ENCODE results near the gene AUTS2. TPM values are rescaled to one million over a fixed set of nuclear protein-coding genes. Genes with fewer than 3 reads are reported as not detected.

The AUTS2 gene
- polyA plus RNA-seq, 1 donor from 2014 or later, result 97.3 TPM

- peaks cover 40% of the 10 kb centered on the region for H4K20me1 ChIP-seq (ENCODE audit: insufficient read depth)
- H3K9ac ChIP-seq (ENCODE audit: low read length), result no peak overlapping the region
- peaks cover 6% of the 10 kb centered on the region for H3F3A ChIP-seq (ENCODE audit: insufficient read depth, low read length, poor library complexity, severe bottlenecking)
- H3K9me2 ChIP-seq (ENCODE audit: insufficient read depth, low read length), result no peaks in the 10 kb centered on the region
- H3K4me2 ChIP-seq (ENCODE audit: low read length), result no peak overlapping the region
- H3K9me3 ChIP-seq (ENCODE audit: low read length), result no peaks in the 10 kb centered on the region
- no peaks in the 10 kb centered on the region for H3K27me3 ChIP-seq (ENCODE audit: insufficient read depth, low read depth, low read length)
- H3K27ac ChIP-seq (ENCODE audit: low read length), result no peak overlapping the region
- no peak overlapping the region for H2AFZ ChIP-seq (ENCODE audit: low read depth, low read length)
- no peak for TF ChIP-seq EZH2 (IDR thresholded peaks at IDR 0.05; ENCODE audit: borderline replicate concordance, insufficient read depth, low read length, poor library complexity, severe bottlenecking)
- TF ChIP-seq, protein P1, sequence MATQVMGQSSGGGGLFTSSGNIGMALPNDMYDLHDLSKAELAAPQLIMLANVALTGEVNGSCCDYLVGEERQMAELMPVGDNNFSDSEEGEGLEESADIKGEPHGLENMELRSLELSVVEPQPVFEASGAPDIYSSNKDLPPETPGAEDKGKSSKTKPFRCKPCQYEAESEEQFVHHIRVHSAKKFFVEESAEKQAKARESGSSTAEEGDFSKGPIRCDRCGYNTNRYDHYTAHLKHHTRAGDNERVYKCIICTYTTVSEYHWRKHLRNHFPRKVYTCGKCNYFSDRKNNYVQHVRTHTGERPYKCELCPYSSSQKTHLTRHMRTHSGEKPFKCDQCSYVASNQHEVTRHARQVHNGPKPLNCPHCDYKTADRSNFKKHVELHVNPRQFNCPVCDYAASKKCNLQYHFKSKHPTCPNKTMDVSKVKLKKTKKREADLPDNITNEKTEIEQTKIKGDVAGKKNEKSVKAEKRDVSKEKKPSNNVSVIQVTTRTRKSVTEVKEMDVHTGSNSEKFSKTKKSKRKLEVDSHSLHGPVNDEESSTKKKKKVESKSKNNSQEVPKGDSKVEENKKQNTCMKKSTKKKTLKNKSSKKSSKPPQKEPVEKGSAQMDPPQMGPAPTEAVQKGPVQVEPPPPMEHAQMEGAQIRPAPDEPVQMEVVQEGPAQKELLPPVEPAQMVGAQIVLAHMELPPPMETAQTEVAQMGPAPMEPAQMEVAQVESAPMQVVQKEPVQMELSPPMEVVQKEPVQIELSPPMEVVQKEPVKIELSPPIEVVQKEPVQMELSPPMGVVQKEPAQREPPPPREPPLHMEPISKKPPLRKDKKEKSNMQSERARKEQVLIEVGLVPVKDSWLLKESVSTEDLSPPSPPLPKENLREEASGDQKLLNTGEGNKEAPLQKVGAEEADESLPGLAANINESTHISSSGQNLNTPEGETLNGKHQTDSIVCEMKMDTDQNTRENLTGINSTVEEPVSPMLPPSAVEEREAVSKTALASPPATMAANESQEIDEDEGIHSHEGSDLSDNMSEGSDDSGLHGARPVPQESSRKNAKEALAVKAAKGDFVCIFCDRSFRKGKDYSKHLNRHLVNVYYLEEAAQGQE (IDR thresholded peaks at IDR 0.05; ENCODE audit: borderline replicate concordance), result no peak
- TF ChIP-seq TAF1 (IDR thresholded peaks at IDR 0.05; ENCODE audit: low read depth), result no peak
- no peak for TF ChIP-seq RAD21 (conservative IDR thresholded peaks at IDR 0.05)
- no peak for TF ChIP-seq CTCF (IDR thresholded peaks at IDR 0.05; ENCODE audit: poor library complexity, severe bottlenecking)
- no peak for TF ChIP-seq POLR2AphosphoS5 (IDR thresholded peaks at IDR 0.05)
- TF ChIP-seq EP300 (conservative IDR thresholded peaks at IDR 0.05; ENCODE audit: poor library complexity, severe bottlenecking), result no peak
- no peak for TF ChIP-seq SMC3 (conservative IDR thresholded peaks at IDR 0.05; ENCODE audit: poor library complexity)
- no peak for TF ChIP-seq MXI1 (conservative IDR thresholded peaks at IDR 0.05; ENCODE audit: poor library complexity, severe bottlenecking)
- H3K79me2 ChIP-seq (replicated peaks; ENCODE audit: insufficient read depth, low read length), result peaks cover 18% of the 10 kb centered on the region
- peaks cover 16% of the 10 kb centered on the region for H3K36me3 ChIP-seq (ENCODE audit: insufficient read depth, low read length)
- H3K4me3 ChIP-seq (ENCODE audit: low read length), result no peak overlapping the region
Measured at GRCh38 chr7:70794962-70795361, 1196.7 kb downstream of the AUTS2 start.

DNA sequence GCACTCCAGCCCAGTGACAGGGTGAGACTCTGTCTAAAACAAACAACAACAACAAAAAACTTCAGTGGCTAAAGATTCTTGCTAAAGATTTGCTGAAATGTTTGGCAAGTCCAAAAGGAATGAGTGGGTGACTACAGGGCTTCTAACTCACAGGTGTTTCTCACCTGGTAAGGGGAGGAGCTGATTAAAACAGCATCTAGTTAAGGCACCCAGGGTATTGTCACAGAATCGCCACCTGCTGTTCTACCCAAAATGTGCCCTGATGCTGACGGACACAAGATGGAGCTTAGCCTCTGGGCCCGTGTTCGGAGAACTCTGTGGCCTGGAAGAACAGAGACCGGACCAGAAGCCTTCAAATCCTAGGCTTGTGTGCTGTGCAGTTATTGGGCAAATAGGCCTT is 1197.7 kb downstream of the AUTS2 start:
- H3K4me3 ChIP-seq (ENCODE audit: low read length), result no peak overlapping the region
- H3F3A ChIP-seq (ENCODE audit: insufficient read depth, low read length, poor library complexity, severe bottlenecking), result peaks cover 6% of the 10 kb centered on the region
- no peaks in the 10 kb centered on the region for H3K9me3 ChIP-seq (ENCODE audit: low read length)
- no peak overlapping the region for H2AFZ ChIP-seq (ENCODE audit: low read depth, low read length)
- no peak overlapping the region for H3K9ac ChIP-seq (ENCODE audit: low read length)
- H4K20me1 ChIP-seq (ENCODE audit: insufficient read depth), result peaks cover 33% of the 10 kb centered on the region
- no peaks in the 10 kb centered on the region for H3K27me3 ChIP-seq (ENCODE audit: insufficient read depth, low read depth, low read length)
- H3K79me2 ChIP-seq (replicated peaks; ENCODE audit: insufficient read depth, low read length), result peaks cover 16% of the 10 kb centered on the region
- H3K9me2 ChIP-seq (ENCODE audit: insufficient read depth, low read length), result no peaks in the 10 kb centered on the region
- TF ChIP-seq, protein P1 (IDR thresholded peaks at IDR 0.05; ENCODE audit: borderline replicate concordance), result no peak
- TF ChIP-seq TAF1 (IDR thresholded peaks at IDR 0.05; ENCODE audit: low read depth), result no peak
- H3K36me3 ChIP-seq (ENCODE audit: insufficient read depth, low read length), result peaks cover 12% of the 10 kb centered on the region
- no peak overlapping the region for H3K27ac ChIP-seq (ENCODE audit: low read length)
- H3K4me2 ChIP-seq (ENCODE audit: low read length), result no peak overlapping the region
